Right atrium auricular region (tissue), 2 donors: ENCODE measurements around the gene NRG2. TPM values are rescaled to one million over a fixed set of nuclear protein-coding genes. Genes with fewer than 3 reads are reported as not detected.

Source experiments
- DNase-seq: peaks from one replicate; pipeline ENCODE4 v3.0.0-alpha.2; 2019; ENCODE audit warnings: low spot score
- H3K27ac ChIP-seq, 2 donors: fragments of 200-600 bp; sonication (generic); 1 replicate in 1 of 2; 2 replicates in 1 of 2; pipeline ENCODE4 v1.5.1; 2016 to 2019
- H3K27me3 ChIP-seq, 2 donors: fragments of 200-600 bp; sonication (generic); one replicate each; pipeline versions ENCODE4 v1.5.1 to v1.6.0; 2017 to 2019
- H3K36me3 ChIP-seq: fragments of 200-600 bp; sonication (generic); one replicate; pipeline ENCODE4 v1.5.1; 2016
- H3K4me1 ChIP-seq, 2 donors: fragments of 200-600 bp; sonication (generic); one replicate each; pipeline versions ENCODE4 v1.5.1 to v1.6.0; 2017 to 2019
- H3K4me3 ChIP-seq, 2 donors: fragments of 200-600 bp; sonication (generic); 1 replicate in 1 of 2; 2 replicates in 1 of 2; pipeline ENCODE4 v1.5.1; 2017 to 2019; ENCODE audit warnings: mild to moderate bottlenecking in 1 of 2, moderate library complexity in 1 of 2
- H3K9me3 ChIP-seq, 2 donors: fragments of 200-600 bp; sonication (generic); one replicate each; pipeline ENCODE4 v1.5.1; 2019
- total RNA-seq, 2 donors: library from RNA; depleted of rRNA; stranded (reverse); fragments of >200 nt; gene quantifications; one replicate each; pipeline ENCODE4 v1.1.0, GENCODE V29; 2016
- TF ChIP-seq, protein P1 (sequence below), 2 donors: fragments of 200-600 bp; sonication (generic); IDR thresholded peaks; one replicate each; pipeline ENCODE4 v1.5.1; 2019; ENCODE audit warnings: antibody characterized with exemption in 2 of 2

NRG2 gene
- total RNA-seq, 2 donors from 2014 or later, result 1.8 to 1.9 TPM

DNA sequence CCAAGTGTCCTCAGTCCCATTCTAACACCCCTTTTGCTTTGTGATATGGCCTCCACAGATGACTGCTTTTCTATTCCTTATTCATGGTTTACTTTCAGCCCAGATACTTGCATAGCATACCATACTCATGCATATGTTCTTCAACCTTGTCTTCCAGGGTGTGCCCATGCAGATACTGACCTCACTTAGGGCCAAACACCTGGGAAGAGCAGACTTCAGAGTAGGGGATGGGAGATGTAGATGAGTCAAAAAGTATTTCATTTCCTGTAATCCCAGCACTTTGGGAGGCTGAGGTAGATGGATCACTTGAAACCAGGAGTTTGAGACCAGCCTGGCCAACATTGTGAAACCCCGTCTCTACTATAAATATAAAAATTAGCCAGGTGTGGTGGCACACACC, 58.3 kb downstream of the NRG2 start:
- no peak for DNase-seq
- Histone ChIP-seq H3K36me3 (no peaks in the 10 kb centered on the region), H3K4me1 (peaks cover 0 to 18% of the 10 kb centered on the region in 2 donors), H3K4me3 (no peak overlapping the region), H3K27me3 (no peaks in the 10 kb centered on the region), H3K9me3 (no peaks in the 10 kb centered on the region), H3K27ac (no peak overlapping the region)
- TF ChIP-seq, protein P1, sequence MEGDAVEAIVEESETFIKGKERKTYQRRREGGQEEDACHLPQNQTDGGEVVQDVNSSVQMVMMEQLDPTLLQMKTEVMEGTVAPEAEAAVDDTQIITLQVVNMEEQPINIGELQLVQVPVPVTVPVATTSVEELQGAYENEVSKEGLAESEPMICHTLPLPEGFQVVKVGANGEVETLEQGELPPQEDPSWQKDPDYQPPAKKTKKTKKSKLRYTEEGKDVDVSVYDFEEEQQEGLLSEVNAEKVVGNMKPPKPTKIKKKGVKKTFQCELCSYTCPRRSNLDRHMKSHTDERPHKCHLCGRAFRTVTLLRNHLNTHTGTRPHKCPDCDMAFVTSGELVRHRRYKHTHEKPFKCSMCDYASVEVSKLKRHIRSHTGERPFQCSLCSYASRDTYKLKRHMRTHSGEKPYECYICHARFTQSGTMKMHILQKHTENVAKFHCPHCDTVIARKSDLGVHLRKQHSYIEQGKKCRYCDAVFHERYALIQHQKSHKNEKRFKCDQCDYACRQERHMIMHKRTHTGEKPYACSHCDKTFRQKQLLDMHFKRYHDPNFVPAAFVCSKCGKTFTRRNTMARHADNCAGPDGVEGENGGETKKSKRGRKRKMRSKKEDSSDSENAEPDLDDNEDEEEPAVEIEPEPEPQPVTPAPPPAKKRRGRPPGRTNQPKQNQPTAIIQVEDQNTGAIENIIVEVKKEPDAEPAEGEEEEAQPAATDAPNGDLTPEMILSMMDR (IDR thresholded peaks at IDR 0.05), result no peak

DNA sequence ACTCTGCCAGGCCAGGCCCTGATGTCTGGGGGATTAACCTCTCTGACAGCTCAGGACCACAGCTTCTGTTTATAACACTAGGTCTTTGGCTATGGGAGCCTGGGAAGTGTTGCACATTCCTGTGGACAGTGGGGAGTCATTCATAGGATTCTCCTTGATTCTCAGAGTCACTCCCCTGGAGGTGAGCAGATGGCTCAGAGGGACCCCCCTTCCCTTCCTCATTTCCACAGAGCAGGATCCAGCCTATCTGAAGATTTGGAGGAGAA, 60.2 kb downstream of the NRG2 start:
- TF ChIP-seq, protein P1 (IDR thresholded peaks at IDR 0.05), result no peak
- no peaks in the 10 kb centered on the region for H3K9me3 ChIP-seq
- no peak overlapping the region for H3K27ac ChIP-seq
- no peaks in the 10 kb centered on the region for H3K27me3 ChIP-seq
- H3K4me1 ChIP-seq, result peaks cover 0 to 18% of the 10 kb centered on the region in 2 donors
- DNase-seq, result no peak
- no peak overlapping the region for H3K4me3 ChIP-seq
- no peaks in the 10 kb centered on the region for H3K36me3 ChIP-seq

DNA sequence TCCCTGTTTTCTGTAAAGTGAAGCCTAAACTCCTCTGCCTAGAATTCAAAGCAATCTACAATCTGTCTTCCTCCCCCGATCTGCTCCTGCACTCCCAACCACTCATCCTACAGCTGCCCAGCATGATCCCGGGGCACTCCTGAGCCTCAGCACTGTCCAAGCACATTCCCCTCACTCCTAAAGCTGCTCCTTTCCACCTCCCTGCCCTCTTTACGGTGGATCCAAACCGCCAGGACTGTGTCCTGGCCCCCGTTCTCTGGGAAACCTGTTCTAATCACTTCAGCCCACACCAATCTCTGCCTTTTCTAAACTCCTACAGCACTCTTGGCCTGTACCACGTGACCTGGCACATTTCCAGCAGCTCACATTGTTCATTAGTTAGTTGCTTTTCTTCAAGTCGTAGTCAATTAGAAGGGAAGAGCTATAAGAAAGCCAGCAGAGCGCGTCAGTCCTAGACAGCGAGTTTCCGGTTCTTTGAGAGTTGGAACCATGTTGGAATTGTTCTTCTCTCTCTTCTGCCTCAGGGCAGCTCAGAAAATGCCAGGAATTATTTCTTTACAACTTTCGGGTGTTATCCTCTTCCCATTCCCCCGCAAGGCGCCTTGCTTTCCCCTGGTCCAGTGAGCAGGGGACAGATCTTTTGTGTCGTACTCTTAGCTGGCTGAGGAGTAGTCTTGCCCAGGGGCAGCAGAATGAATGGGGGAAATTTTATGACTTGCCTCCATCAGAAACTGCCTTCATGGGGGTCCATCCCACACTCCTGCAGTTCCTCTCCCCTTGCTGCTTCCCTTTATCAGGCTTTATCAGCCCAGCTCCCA, 60.7 kb downstream of the NRG2 start:
- H3K27ac ChIP-seq, result no peak overlapping the region
- DNase-seq, result no peak
- peaks cover 0 to 18% of the 10 kb centered on the region in 2 donors for H3K4me1 ChIP-seq
- H3K27me3 ChIP-seq, result no peaks in the 10 kb centered on the region
- H3K9me3 ChIP-seq, result no peaks in the 10 kb centered on the region
- no peak overlapping the region for H3K4me3 ChIP-seq
- TF ChIP-seq, protein P1 (IDR thresholded peaks at IDR 0.05), result no peak
- H3K36me3 ChIP-seq, result no peaks in the 10 kb centered on the region

DNA sequence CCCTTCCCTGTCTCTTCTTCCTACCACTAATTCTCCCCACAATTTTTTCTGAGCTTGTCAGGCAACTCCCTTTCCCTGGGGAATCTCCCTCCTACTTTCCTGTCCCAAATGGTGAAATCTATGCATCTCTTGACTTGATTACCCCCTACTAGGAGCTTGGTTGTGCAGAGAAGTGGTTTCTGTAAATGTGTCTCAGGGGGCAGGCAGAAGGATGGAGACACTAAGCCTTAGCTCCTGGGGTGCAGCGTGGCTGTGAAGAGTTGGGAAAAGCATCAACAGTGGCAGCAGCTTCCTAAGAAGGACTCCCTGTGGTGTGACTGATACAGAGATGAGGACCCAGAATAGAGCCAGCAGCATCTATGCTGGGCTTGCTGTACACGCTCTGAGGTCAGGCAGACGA, 62.3 kb downstream of the NRG2 start:
- DNase-seq, result no peak
- H3K4me1 ChIP-seq, result peaks cover 0 to 16% of the 10 kb centered on the region in 2 donors
- no peak overlapping the region for H3K27ac ChIP-seq
- H3K9me3 ChIP-seq, result no peaks in the 10 kb centered on the region
- no peaks in the 10 kb centered on the region for H3K27me3 ChIP-seq
- H3K4me3 ChIP-seq, result no peak overlapping the region
- TF ChIP-seq, protein P1 (IDR thresholded peaks at IDR 0.05), result no peak
- H3K36me3 ChIP-seq, result no peaks in the 10 kb centered on the region

DNA sequence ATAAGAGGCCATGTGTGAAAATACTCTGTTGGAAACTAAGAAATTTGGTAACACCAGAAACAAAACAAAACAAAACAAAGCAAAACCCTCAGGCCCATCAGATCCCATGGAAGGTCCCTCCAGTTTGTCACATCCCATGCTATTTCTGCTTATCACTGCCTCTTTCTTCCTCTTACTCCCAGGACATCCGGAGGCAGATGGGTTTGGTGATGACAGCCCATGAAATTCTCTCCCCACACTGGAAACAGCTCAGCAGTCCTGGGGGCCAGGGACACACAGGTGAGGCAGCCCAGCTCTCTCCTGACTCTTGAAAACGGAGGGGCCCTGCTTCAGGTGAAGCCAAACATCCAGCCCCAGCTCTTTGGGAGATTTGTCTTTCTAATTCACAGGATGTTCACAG, 63.2 kb downstream of the NRG2 start:
- Histone ChIP-seq H3K36me3 (no peaks in the 10 kb centered on the region), H3K27me3 (no peaks in the 10 kb centered on the region), H3K27ac (no peak overlapping the region), H3K4me3 (no peak overlapping the region), H3K9me3 (no peaks in the 10 kb centered on the region), H3K4me1 (peaks cover 0 to 10% of the 10 kb centered on the region in 2 donors)
- DNase-seq, result no peak
- TF ChIP-seq, protein P1 (IDR thresholded peaks at IDR 0.05), result no peak

DNA sequence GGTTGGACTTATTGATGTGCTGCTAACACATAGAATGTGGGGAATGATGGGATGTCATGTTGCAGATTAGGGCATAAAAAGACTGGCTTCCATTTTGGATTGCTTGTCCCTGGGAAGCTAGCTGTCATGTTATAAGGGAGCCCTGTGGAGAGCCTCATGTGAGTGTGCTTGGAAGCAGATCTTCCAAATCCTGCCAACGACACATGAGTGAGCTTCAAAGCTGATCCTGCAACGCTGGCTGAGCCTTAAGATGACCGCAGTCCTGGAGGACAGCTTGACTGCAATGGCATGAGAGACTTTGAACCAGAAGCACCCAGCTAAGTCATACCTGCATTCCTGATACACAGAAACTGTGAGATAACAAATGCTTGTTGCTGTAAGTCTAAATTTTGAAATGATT, 63.6 kb downstream of the NRG2 start:
- H3K27ac ChIP-seq, result no peak overlapping the region
- no peak overlapping the region for H3K4me3 ChIP-seq
- peaks cover 0 to 10% of the 10 kb centered on the region in 2 donors for H3K4me1 ChIP-seq
- no peak for DNase-seq
- H3K27me3 ChIP-seq, result no peaks in the 10 kb centered on the region
- H3K36me3 ChIP-seq, result no peaks in the 10 kb centered on the region
- TF ChIP-seq, protein P1 (IDR thresholded peaks at IDR 0.05), result no peak
- no peaks in the 10 kb centered on the region for H3K9me3 ChIP-seq
